Tibial nerve (tissue), 4 donors: Measurements from ENCODE around the gene TBCC. TPM values are rescaled to one million over a fixed set of nuclear protein-coding genes. Genes with fewer than 3 reads are reported as not detected.

ENCODE experiments used
- DNase-seq, 2 donors: peaks; one replicate each; pipeline ENCODE4 v3.0.0-alpha.2; 2019; ENCODE audit warnings: low spot score in 2 of 2
- H3K27ac ChIP-seq, 4 donors: fragments of 200-600 bp; sonication (generic) in 3 of 4; one replicate each; pipeline ENCODE4 v1.5.1; 2017 to 2019; ENCODE audit warnings: mild to moderate bottlenecking in 1 of 4
- H3K27me3 ChIP-seq, 2 donors: fragments of 200-600 bp; sonication (generic) in 1 of 2; one replicate each; pipeline versions ENCODE4 v1.5.1 to v1.6.0; 2017 to 2019
- H3K36me3 ChIP-seq, 3 donors: fragments of 200-600 bp; sonication (generic); one replicate each; pipeline ENCODE4 v1.5.1; 2018 to 2019
- H3K4me1 ChIP-seq, 4 donors: fragments of 200-600 bp; sonication (generic) in 3 of 4; one replicate each; pipeline ENCODE4 v1.5.1; 2017 to 2019
- H3K4me3 ChIP-seq, 4 donors: fragments of 200-600 bp; sonication (generic) in 3 of 4; one replicate each; pipeline ENCODE4 v1.5.1; 2017 to 2019; ENCODE audit warnings: mild to moderate bottlenecking in 1 of 4, moderate library complexity in 1 of 4
- H3K9me3 ChIP-seq, 4 donors: fragments of 200-600 bp; sonication (generic) in 3 of 4; one replicate each; pipeline ENCODE4 v1.5.1; 2017 to 2019
- EP300 ChIP-seq, 2 donors: sonication (generic); formaldehyde crosslinking; IDR thresholded peaks; one replicate each; pipeline ENCODE4 v1.6.1; 2017; ENCODE audit warnings: antibody characterized with exemption in 2 of 2, mild to moderate bottlenecking in 1 of 2
- POLR2A ChIP-seq, 2 donors: fragments of 450-650 bp; IDR thresholded peaks; one replicate each; pipeline ENCODE4 v1.6.1; 2017; ENCODE audit warnings: antibody characterized with exemption in 2 of 2, mild to moderate bottlenecking in 2 of 2, moderate library complexity in 2 of 2
- WGBS, 2 donors: methylation state at CpG; one replicate each; pipeline ENCODE4 v1.1.5; 2018; 5-methylcytosine and 5-hydroxymethylcytosine counted together
- total RNA-seq, 4 donors: library from RNA; depleted of rRNA; stranded (reverse); fragments of >200 nt; gene quantifications; one replicate each; pipeline ENCODE4 v1.1.0, GENCODE V29; 2016
- TF ChIP-seq, protein P1 (sequence below), 5 experiments: fragments of 200-600 bp in 3 of 5; fragments of 450-650 bp in 2 of 5; sonication (generic) in 3 of 5; IDR thresholded peaks; one replicate each; pipeline ENCODE4 v1.5.1; 2016 to 2019; ENCODE audit warnings: antibody characterized with exemption in 5 of 5, mild to moderate bottlenecking in 3 of 5, moderate library complexity in 2 of 5

The TBCC gene
- total RNA-seq, 4 donors from 2014 or later: 20.7 to 29.4 (median 25.4) TPM

DNA sequence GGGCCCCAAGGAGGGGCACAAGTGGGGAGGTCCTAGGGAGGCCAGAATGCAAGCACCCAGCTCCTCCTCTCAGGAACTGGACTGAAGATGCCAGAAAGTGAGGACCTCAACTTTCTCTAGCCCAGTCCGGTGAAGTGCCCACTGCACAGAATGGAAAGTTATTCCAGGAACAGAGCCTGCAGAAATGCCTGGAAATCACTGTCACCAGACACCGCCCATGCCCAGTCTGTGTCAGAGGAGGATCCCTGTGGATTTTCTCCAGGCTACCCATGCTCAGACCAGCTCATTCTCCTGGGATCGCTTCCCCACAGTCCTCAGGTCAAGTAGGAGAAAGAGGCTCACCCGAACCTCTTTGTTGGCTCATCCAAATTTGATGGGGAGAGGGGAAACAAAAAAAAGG lies 30.0 kb downstream of the TBCC start:
- Histone ChIP-seq H3K27ac (no peak overlapping the region), H3K4me3 (no peak overlapping the region), H3K4me1 (no peaks in the 10 kb centered on the region), H3K27me3 (no peaks in the 10 kb centered on the region), H3K36me3 (peaks cover 0 to 11% (median 0%) of the 10 kb centered on the region in 3 donors), H3K9me3 (peaks cover 0 to 16% (median 0%) of the 10 kb centered on the region in 4 donors)
- TF ChIP-seq POLR2A (IDR thresholded peaks at IDR 0.05) (no peak), EP300 (IDR thresholded peaks at IDR 0.05) (no peak)
- TF ChIP-seq, protein P1, sequence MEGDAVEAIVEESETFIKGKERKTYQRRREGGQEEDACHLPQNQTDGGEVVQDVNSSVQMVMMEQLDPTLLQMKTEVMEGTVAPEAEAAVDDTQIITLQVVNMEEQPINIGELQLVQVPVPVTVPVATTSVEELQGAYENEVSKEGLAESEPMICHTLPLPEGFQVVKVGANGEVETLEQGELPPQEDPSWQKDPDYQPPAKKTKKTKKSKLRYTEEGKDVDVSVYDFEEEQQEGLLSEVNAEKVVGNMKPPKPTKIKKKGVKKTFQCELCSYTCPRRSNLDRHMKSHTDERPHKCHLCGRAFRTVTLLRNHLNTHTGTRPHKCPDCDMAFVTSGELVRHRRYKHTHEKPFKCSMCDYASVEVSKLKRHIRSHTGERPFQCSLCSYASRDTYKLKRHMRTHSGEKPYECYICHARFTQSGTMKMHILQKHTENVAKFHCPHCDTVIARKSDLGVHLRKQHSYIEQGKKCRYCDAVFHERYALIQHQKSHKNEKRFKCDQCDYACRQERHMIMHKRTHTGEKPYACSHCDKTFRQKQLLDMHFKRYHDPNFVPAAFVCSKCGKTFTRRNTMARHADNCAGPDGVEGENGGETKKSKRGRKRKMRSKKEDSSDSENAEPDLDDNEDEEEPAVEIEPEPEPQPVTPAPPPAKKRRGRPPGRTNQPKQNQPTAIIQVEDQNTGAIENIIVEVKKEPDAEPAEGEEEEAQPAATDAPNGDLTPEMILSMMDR (IDR thresholded peaks at IDR 0.05): no peak
- 82 to 88% methylated on average over 4 of the region's 4 CpGs for WGBS, 2 donors
- no peak for DNase-seq

DNA sequence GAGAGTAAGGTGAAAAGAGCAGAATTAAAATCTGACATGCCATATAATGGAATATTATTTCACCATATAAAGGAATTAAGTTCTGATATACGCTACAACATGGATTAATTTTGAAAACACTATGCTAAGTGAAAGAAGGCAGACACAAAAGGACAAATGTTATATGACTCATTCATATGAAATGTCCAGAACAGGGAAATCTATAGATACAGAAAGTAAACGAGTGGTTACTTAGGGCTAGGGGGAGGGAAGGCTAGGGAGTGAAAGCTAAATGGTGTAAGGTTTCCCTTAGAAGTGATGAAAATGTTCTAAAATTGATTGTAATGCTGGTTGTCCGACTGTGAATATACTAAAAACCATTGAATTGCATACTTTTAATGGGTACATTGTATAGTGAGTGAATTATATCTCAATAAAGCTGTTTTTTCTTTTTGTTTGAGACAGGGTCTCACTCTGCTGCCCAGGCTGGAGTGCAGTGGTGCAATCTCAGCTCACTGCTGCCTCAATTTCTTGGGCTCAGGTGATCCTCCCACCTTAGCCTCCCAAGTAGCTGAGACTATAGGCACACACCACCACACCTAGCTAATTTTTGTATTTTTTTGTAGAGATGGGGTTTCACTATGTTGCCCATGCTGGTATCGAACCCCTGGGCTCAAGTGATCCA lies 31.7 kb downstream of the TBCC start:
- WGBS, 2 donors: 47 to 64% methylated on average over 4 of the region's 4 CpGs
- no peak overlapping the region for H3K4me3 ChIP-seq
- DNase-seq: no peak
- H3K4me1 ChIP-seq: no peaks in the 10 kb centered on the region
- no peak for TF ChIP-seq EP300 (IDR thresholded peaks at IDR 0.05)
- no peak for TF ChIP-seq POLR2A (IDR thresholded peaks at IDR 0.05)
- TF ChIP-seq, protein P1 (IDR thresholded peaks at IDR 0.05): no peak
- H3K27ac ChIP-seq: no peak overlapping the region
- peaks cover 0 to 12% (median 0%) of the 10 kb centered on the region in 3 donors for H3K36me3 ChIP-seq
- H3K27me3 ChIP-seq: no peaks in the 10 kb centered on the region
- peaks cover 0 to 16% (median 0%) of the 10 kb centered on the region in 4 donors for H3K9me3 ChIP-seq

DNA sequence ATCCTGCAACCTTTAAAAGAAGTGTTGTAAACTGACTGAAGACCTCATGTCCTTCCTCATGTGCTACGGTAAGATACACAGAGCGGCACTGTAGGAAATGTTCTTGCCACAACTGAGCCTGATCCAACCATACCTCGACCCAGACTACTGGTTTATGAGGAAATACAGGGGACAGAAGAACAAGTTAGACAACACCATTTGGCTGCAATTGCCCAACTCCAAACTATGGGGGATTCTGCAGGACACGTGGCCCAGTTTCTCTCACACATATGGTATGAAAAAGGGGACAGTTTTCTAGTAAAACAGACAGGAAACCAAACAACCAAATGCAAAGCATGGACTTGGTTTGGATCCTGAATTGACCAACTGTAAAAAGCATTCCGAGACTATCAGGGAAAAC lies 34.0 kb downstream of the TBCC start:
- TF ChIP-seq POLR2A (IDR thresholded peaks at IDR 0.05) (no peak), EP300 (IDR thresholded peaks at IDR 0.05) (no peak)
- TF ChIP-seq, protein P1 (IDR thresholded peaks at IDR 0.05): no peak
- WGBS, 2 donors: 89 to 91% methylated on average over 5 of the region's 5 CpGs
- no peak for DNase-seq
- Histone ChIP-seq H3K27me3 (no peaks in the 10 kb centered on the region), H3K9me3 (peaks cover 0 to 16% (median 0%) of the 10 kb centered on the region in 4 donors), H3K4me1 (no peaks in the 10 kb centered on the region), H3K4me3 (no peak overlapping the region), H3K27ac (no peak overlapping the region), H3K36me3 (peaks cover 0 to 12% (median 0%) of the 10 kb centered on the region in 3 donors)

DNA sequence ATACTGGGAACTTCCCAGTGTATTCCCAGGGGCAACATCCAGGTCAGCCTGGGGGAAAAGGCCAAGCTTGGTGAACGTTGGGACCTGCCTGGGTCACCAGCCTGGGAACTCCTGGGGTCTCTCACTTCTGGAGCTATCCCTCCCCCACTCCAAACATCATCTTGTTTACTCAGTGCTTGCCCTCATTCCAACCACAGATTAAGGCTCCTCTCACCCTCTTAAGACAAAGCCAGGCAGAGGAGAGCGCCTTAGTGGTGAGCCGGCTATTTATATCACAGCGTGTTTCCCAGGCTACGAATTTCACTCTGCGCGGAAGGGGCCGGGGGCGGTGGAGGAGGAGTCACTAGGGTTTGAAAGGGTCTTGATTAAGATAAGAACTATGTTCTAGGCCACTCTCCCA lies 35.6 kb downstream of the TBCC start:
- H3K4me3 ChIP-seq: no peak overlapping the region
- H3K27me3 ChIP-seq: no peaks in the 10 kb centered on the region
- WGBS, 2 donors: 26 to 33% methylated on average over 9 of the region's 9 CpGs
- H3K4me1 ChIP-seq: no peaks in the 10 kb centered on the region
- no peak for DNase-seq
- TF ChIP-seq EP300 (IDR thresholded peaks at IDR 0.05) (no peak), POLR2A (IDR thresholded peaks at IDR 0.05) (no peak)
- TF ChIP-seq, protein P1 (IDR thresholded peaks at IDR 0.05): no peak
- peaks cover 0 to 12% (median 0%) of the 10 kb centered on the region in 3 donors for H3K36me3 ChIP-seq
- peaks cover 0 to 16% (median 0%) of the 10 kb centered on the region in 4 donors for H3K9me3 ChIP-seq
- no peak overlapping the region for H3K27ac ChIP-seq

DNA sequence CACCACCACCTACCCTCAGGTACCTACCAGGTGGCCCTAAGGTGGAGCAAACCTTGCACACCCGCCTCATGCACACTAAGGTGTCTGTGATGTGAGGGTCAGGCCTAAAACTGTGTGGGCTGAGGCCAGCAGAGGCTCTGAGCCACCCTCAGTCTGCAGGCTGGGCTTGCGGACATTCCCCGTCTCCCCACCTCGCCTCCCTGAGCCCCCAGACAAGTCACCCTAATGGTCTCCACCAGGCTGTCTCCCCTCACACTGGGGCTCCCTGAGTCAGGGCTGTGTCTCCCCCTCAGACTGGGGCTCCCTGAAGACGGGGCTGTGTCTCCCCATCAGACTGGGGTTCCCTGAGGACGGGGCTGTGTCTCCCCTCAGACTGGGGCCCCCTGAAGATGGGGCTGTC lies 36.0 kb downstream of the TBCC start:
- no peak for DNase-seq
- peaks cover 0 to 16% (median 0%) of the 10 kb centered on the region in 4 donors for H3K9me3 ChIP-seq
- 92 to 93% methylated on average over 5 to 6 of the region's 6 CpGs for WGBS, 2 donors
- no peaks in the 10 kb centered on the region for H3K27me3 ChIP-seq
- H3K36me3 ChIP-seq: peaks cover 0 to 12% (median 0%) of the 10 kb centered on the region in 3 donors
- no peaks in the 10 kb centered on the region for H3K4me1 ChIP-seq
- TF ChIP-seq EP300 (IDR thresholded peaks at IDR 0.05) (no peak), POLR2A (IDR thresholded peaks at IDR 0.05) (no peak)
- TF ChIP-seq, protein P1 (IDR thresholded peaks at IDR 0.05): no peak
- no peak overlapping the region for H3K4me3 ChIP-seq
- no peak overlapping the region for H3K27ac ChIP-seq
